ENCODE data around the gene HYDIN.
"Not testable (repeated sequence)": the region's sequence is repeated elsewhere in the genome, so short reads cannot be mapped to it uniquely, and the experiment has no call there.

Gene HYDIN

GRCh38 chr16:71080777-71081176 lies 149.7 kb downstream of the HYDIN start:
- not testable (repeated sequence) for DNase-seq

- DNase-seq: not testable (repeated sequence)
These were observed 150.3 kb downstream of the HYDIN start for GRCh38 chr16:71080262-71080661.

- DNase-seq: not testable (repeated sequence)
These were observed 159.9 kb downstream of the HYDIN start for GRCh38 chr16:71070651-71071050.

GRCh38 chr16:71069842-71070241 lies 160.7 kb downstream of the HYDIN start:
- not testable (repeated sequence) for DNase-seq

DNA sequence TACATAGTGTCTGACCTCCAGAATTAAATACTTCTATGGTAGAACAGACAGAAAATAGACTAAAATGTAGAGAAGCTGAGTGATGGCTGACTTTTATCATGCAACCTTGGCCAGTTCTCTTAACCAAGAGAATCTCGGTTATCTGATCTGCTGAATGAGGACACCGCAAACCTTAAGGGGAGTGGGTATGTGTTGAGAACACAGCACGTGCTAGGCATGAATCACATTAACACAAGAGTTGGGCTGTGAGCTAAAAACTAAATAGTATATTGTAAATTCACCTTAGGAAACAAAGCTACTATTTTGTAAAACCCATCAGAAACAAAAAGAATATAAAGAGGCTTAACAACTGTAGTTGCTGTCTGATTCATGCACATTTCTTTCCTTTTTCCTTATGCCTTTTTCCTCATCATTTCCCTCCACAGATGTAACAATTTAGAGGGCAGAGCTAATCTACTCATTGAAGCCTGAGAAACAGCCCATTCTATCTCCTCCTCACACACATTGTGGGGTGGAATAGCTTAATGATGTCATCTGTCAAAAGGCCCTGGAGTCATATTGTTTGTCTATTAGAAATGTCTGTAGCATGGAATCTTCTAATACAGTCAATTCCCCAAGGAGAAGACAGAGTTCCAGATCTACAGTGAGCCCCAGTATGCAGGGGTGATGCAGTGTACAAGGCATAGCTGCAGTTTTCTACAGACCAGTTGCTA lies 176.5 kb downstream of the HYDIN start:
- not testable (repeated sequence) for DNase-seq

- not testable (repeated sequence) for DNase-seq
These were observed 180.2 kb downstream of the HYDIN start for GRCh38 chr16:71050307-71050706.

GRCh38 chr16:71039368-71040111 lies 191.0 kb downstream of the HYDIN start:
- DNase-seq: not testable (repeated sequence)

GRCh38 chr16:71038421-71038820 lies 192.1 kb downstream of the HYDIN start:
- not testable (repeated sequence) for DNase-seq

- not testable (repeated sequence) for DNase-seq
These were observed 192.5 kb downstream of the HYDIN start for GRCh38 chr16:71037987-71038386.

- DNase-seq: not testable (repeated sequence)
These were observed 202.3 kb downstream of the HYDIN start for GRCh38 chr16:71028032-71028727.

DNA sequence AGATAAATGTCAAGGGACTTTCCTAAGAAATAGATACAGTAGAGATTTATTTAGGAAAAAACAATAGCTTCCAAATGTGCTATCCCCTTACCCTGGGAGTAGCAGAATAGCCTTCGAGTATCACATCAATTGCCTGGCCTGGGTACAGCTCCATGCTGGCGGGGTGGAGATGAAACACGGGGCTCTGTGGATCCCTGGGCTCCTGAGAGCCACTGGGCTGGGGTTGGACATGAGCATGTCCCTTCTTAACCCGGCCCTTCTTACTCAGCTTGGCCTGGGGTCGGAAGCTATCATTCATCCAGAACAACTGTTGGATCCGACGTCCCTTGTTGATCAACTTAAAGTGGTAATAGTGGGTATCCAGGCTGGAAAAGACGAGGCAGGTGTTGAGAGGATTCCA lies 203.0 kb downstream of the HYDIN start:
- not testable (repeated sequence) for DNase-seq

DNA sequence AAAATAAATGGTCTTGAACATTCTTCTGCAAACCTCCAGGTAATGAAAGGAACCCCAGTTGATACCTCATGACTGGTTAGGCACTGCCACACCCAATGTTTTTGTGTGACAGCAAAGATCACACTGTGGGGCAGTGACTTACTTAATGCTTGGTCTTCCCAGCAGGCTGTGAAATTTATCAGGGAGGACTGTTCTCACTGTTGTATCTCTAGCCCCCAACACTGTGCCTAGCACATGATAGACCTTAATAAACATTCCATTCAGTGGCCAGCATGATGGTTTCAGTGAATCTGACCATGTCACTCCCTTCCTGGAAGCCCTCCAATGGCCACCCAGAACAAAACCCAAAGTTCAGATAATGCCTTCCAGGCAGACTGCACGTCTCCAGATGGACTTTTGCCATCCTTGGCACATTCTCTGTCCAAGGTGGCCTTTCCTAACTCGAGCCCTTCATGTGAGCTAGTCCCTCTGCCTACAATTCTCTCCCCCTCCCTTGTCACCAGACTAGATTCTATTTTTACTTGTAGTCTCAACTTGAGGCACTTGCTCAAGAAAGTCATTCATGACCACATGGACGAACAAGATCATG lies 206.6 kb downstream of the HYDIN start:
- not testable (repeated sequence) for DNase-seq

DNA sequence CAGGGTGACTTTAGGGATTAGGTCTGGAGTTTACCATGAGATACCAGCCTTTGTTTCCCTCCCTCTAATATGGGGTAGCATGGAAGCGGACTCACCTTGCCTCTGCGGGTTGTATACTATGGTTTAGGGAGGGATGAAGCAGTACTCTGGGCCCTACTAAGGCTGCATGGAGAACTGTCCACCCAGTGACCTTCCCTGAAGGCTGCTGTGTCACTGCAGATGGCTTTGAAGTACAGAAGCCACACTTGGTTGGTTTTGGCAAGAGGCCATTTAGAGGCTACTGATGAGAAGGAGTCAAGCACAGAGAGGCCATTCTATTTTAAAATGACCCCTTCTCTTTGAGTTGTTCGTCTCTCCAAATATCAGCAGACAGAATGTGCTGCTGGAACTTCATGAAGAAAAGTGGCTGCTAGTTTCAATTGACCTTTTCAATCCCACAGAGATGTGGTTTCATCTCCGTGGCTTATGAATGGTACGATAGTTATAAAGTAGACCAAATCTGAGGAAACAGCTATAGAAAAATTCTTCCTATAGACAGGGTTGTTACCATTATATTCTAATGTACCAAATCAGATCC lies 208.5 kb downstream of the HYDIN start:
- not testable (repeated sequence) for DNase-seq

GRCh38 chr16:71019067-71019682 lies 211.3 kb downstream of the HYDIN start:
- DNase-seq: not testable (repeated sequence)

DNA sequence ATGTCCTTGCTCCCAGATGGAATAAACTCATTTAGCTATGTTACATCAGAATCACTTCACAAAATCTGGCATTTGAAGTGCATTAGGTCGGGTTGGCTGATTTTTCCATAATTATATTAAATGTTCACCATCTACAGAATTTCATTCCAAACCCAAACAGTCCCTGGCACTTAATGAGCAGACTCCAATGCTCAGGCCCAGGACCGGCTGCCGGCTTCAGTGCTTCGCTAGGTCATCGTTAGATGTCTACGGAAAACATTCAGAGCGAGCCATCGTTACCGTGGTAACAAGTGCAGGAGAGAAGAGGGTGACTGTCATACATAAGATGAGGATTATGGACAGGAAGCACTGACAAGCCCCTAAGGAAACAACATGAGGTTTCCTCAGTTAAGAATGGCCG lies 215.1 kb downstream of the HYDIN start:
- not testable (repeated sequence) for DNase-seq

GRCh38 chr16:71009440-71010223 lies 220.9 kb downstream of the HYDIN start:
- not testable (repeated sequence) for DNase-seq

DNA sequence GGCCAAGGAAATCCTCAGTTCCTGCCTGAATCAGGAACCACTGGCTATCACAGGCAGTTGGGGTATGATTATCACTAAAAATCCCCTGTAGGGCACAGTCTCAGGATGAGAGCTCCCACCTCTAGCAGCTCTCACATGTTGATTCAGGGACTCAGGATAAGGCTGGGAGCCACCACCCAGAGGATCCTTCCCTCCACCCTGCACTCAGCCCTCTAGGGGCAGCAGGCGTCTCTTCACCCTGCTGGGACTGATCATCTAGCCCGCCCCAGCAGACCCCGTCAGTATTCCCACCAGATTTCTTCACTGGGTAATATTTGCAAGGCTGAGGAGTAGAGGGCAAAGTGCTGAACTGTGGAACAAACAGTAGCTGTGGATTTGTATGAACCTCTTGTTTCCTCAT lies 224.0 kb downstream of the HYDIN start:
- not testable (repeated sequence) for DNase-seq

GRCh38 chr16:70999735-71000134 lies 230.8 kb downstream of the HYDIN start:
- not testable (repeated sequence) for DNase-seq

DNA sequence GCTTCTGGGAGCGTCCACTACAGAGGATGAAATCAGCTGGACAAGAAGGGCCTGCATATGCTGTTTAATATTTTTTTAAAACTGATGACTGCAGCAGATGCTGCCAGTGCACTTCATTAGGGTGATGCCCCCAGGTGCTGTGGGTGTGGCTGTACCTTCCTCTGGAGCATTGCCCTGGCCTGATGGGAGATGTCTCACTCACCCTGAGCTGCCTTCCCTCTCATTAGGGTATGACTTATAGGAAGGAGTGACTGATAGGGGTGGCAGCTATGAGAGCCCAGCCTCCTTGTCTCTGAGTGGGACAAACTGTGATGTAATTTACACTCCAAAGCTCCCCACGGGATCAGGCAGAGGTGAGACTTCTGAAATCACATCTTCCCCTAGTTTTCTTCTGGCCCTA lies 234.7 kb downstream of the HYDIN start:
- not testable (repeated sequence) for DNase-seq

DNA sequence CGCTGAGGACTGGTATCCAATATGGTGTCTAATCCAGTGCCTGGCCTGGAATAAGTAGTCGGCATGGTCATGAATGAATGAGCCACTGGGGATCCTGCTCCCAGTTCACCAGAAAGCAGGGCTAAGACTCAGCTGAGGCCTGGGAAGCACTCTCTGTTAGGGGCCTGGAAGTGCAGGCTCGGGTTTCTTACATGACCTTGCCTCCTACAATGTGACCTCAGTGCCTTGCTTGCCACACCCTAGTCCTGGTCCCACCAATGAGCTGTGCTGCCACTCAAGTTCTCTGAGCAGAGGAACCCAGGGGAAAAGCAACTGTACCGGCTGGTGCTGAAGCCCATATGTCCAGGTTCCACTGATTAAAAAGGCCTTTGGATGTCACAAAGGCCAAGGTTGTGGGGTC lies 238.0 kb downstream of the HYDIN start:
- DNase-seq: not testable (repeated sequence)

GRCh38 chr16:70987019-70987715 lies 243.4 kb downstream of the HYDIN start:
- DNase-seq: not testable (repeated sequence)

Data from stimulated activated CD4-positive, alpha-beta T cell treated with anti-CD3 and anti-CD28 coated beads, Interleukin-4, amount 100 ng/mL, for 1 hour (primary cell).